A549 (cell line): ENCODE measurements around the gene SCAMP2.

ENCODE experiments used
- ESRRA ChIP-seq: fragments of 150-350 bp; IDR thresholded peaks from 2 replicates; pipeline ENCODE4 v1.6.1; 2014; ENCODE audit warnings: mild to moderate bottlenecking, low read length, borderline replicate concordance
- POLR2A ChIP-seq: IDR thresholded peaks from 2 replicates; pipeline ENCODE4 v1.6.1; 2012; ENCODE audit warnings: mild to moderate bottlenecking, low read length
- TF ChIP-seq, protein P1 (sequence below): fragments of 200-600 bp; sonication (generic); IDR thresholded peaks from 2 replicates; pipeline ENCODE4 v1.6.1; 2016; ENCODE audit warnings: antibody characterized with exemption, mild to moderate bottlenecking, moderate library complexity
- TF ChIP-seq, protein P2 (sequence below): fragments of 450-650 bp; IDR thresholded peaks from 2 replicates; pipeline ENCODE4 v1.6.1; 2014; ENCODE audit warnings: antibody characterized with exemption

DNA sequence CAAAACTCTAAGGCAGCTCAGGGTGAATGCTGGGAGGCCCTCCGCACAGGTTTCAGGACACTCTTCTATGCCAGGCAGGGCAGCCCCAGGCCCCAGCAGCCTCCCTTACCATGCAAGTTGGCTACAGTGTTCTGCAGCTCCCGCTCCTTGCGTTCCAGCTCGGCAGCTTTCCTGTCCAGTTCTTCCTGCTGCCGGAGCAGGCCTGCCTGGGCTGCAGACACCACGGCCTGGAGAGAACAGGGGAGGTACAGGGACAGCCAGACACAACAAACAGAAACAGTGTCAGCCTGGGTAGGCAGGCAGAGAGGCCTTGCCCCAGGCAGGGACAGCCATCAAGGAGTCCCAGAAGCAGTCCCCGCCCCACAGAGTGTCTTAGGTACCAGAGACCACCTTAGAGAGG, 21.2 kb downstream of the SCAMP2 start:
- TF ChIP-seq POLR2A = no peak
- TF ChIP-seq, protein P1, sequence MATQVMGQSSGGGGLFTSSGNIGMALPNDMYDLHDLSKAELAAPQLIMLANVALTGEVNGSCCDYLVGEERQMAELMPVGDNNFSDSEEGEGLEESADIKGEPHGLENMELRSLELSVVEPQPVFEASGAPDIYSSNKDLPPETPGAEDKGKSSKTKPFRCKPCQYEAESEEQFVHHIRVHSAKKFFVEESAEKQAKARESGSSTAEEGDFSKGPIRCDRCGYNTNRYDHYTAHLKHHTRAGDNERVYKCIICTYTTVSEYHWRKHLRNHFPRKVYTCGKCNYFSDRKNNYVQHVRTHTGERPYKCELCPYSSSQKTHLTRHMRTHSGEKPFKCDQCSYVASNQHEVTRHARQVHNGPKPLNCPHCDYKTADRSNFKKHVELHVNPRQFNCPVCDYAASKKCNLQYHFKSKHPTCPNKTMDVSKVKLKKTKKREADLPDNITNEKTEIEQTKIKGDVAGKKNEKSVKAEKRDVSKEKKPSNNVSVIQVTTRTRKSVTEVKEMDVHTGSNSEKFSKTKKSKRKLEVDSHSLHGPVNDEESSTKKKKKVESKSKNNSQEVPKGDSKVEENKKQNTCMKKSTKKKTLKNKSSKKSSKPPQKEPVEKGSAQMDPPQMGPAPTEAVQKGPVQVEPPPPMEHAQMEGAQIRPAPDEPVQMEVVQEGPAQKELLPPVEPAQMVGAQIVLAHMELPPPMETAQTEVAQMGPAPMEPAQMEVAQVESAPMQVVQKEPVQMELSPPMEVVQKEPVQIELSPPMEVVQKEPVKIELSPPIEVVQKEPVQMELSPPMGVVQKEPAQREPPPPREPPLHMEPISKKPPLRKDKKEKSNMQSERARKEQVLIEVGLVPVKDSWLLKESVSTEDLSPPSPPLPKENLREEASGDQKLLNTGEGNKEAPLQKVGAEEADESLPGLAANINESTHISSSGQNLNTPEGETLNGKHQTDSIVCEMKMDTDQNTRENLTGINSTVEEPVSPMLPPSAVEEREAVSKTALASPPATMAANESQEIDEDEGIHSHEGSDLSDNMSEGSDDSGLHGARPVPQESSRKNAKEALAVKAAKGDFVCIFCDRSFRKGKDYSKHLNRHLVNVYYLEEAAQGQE = no peak
- TF ChIP-seq, protein P2, sequence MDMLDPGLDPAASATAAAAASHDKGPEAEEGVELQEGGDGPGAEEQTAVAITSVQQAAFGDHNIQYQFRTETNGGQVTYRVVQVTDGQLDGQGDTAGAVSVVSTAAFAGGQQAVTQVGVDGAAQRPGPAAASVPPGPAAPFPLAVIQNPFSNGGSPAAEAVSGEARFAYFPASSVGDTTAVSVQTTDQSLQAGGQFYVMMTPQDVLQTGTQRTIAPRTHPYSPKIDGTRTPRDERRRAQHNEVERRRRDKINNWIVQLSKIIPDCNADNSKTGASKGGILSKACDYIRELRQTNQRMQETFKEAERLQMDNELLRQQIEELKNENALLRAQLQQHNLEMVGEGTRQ = no peak
- no peak for TF ChIP-seq ESRRA
